NT2/D1 (cell line): Measurements from ENCODE around the gene SLX4IP.

Source experiments
- DNase-seq: peaks from one replicate; pipeline ENCODE4 v3.0.0-alpha.2; 2011; ENCODE audit warnings: low read depth, low spot score
- H3K27me3 ChIP-seq: 2 replicates; pipeline ENCODE4 v1.6.0; 2011; ENCODE audit warnings: mild to moderate bottlenecking; ENCODE audit not compliant: insufficient read length, insufficient read depth
- H3K36me3 ChIP-seq: 2 replicates; pipeline ENCODE4 v1.6.1; 2011; ENCODE audit warnings: mild to moderate bottlenecking, low read length, mixed read lengths; ENCODE audit not compliant: insufficient read depth, insufficient read length
- H3K4me1 ChIP-seq: 2 replicates; pipeline ENCODE4 v1.5.1; 2011; ENCODE audit not compliant: insufficient read depth, insufficient read length
- H3K4me3 ChIP-seq: 2 replicates; pipeline ENCODE4 v1.5.1; 2011; ENCODE audit warnings: low read depth; ENCODE audit not compliant: insufficient read length
- H3K9ac ChIP-seq: 2 replicates; pipeline ENCODE4 v1.6.0; 2011; ENCODE audit warnings: low read depth; ENCODE audit not compliant: insufficient read length
- H3K9me3 ChIP-seq: 2 replicates; pipeline ENCODE4 v1.5.1; 2011; ENCODE audit warnings: mild to moderate bottlenecking, low read length; ENCODE audit not compliant: insufficient read depth
- SUZ12 ChIP-seq: IDR thresholded peaks from 2 replicates; pipeline ENCODE4 v1.6.1; 2011; ENCODE audit not compliant: insufficient read length, insufficient read depth; ENCODE audit errors: extremely low read depth
- YY1 ChIP-seq: IDR thresholded peaks from 2 replicates; pipeline ENCODE4 v1.6.1; 2011; ENCODE audit not compliant: insufficient read length, insufficient read depth
- ZNF274 ChIP-seq: IDR thresholded peaks from 2 replicates; pipeline ENCODE4 v1.6.1; 2011; ENCODE audit warnings: mild to moderate bottlenecking, low read depth, low read length

The SLX4IP gene

DNA sequence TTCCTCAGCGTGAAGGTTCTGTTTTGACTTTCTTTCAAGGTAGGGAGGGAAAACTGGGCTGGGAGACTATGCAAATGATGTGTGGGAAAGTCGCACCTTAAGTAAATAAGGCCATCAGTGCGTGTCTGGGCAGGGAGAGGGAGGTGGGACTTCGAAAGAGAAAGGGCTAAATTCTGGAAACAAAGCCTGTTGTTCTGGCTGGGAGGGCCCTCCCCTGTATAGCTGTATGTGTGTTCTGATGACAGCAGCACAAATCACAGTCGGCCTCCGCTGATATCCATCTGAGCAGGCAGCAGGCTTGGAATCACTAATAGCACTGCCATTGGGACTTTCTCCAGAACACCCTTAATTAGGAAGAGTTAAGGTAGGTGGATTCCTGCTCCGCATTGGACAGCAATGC, 219.5 kb downstream of the SLX4IP start:
- peaks cover 89% of the 10 kb centered on the region for H3K36me3 ChIP-seq
- DNase-seq, result no peak
- H3K9me3 ChIP-seq, result no peaks in the 10 kb centered on the region
- no peaks in the 10 kb centered on the region for H3K27me3 ChIP-seq
- no peak overlapping the region for H3K9ac ChIP-seq
- no peak overlapping the region for H3K4me3 ChIP-seq
- H3K4me1 ChIP-seq, result peaks cover 9% of the 10 kb centered on the region
- TF ChIP-seq ZNF274 (no peak), SUZ12 (no peak), YY1 (no peak)

GRCh38 chr20:10655720-10656669, 220.9 kb downstream of the SLX4IP start:
- Histone ChIP-seq H3K9me3 (no peaks in the 10 kb centered on the region), H3K4me3 (no peak overlapping the region), H3K9ac (no peak overlapping the region), H3K36me3 (peaks cover 89% of the 10 kb centered on the region), H3K27me3 (no peaks in the 10 kb centered on the region), H3K4me1 (peaks cover 7% of the 10 kb centered on the region)
- DNase-seq, result no peak
- TF ChIP-seq SUZ12 (no peak), YY1 (no peak), ZNF274 (no peak)

- no peaks in the 10 kb centered on the region for H3K27me3 ChIP-seq
- H3K36me3 ChIP-seq, result peaks cover 92% of the 10 kb centered on the region
- peaks cover 7% of the 10 kb centered on the region for H3K4me1 ChIP-seq
- TF ChIP-seq YY1 (no peak), ZNF274 (no peak), SUZ12 (no peak)
- no peak for DNase-seq
- no peak overlapping the region for H3K9ac ChIP-seq
- no peaks in the 10 kb centered on the region for H3K9me3 ChIP-seq
- no peak overlapping the region for H3K4me3 ChIP-seq
Observed at GRCh38 chr20:10657453-10657852, 222.3 kb downstream of the SLX4IP start.

GRCh38 chr20:10658051-10658823, 223.1 kb downstream of the SLX4IP start:
- Histone ChIP-seq H3K36me3 (peaks cover 92% of the 10 kb centered on the region), H3K4me1 (peaks cover 7% of the 10 kb centered on the region), H3K9me3 (no peaks in the 10 kb centered on the region), H3K9ac (no peak overlapping the region), H3K4me3 (no peak overlapping the region), H3K27me3 (no peaks in the 10 kb centered on the region)
- no peak for DNase-seq
- TF ChIP-seq YY1 (no peak), SUZ12 (no peak), ZNF274 (no peak)

- Histone ChIP-seq H3K4me1 (peaks cover 8% of the 10 kb centered on the region), H3K4me3 (no peak overlapping the region), H3K36me3 (peaks cover 96% of the 10 kb centered on the region), H3K9ac (no peak overlapping the region), H3K9me3 (no peaks in the 10 kb centered on the region), H3K27me3 (no peaks in the 10 kb centered on the region)
- DNase-seq, result no peak
- TF ChIP-seq YY1, result no peak
Observed at GRCh38 chr20:10658876-10659632, 223.9 kb downstream of the SLX4IP start.

- Histone ChIP-seq H3K4me1 (peaks cover 7% of the 10 kb centered on the region), H3K4me3 (no peak overlapping the region), H3K9me3 (no peaks in the 10 kb centered on the region), H3K27me3 (no peaks in the 10 kb centered on the region), H3K36me3 (peaks cover 87% of the 10 kb centered on the region), H3K9ac (no peak overlapping the region)
- TF ChIP-seq YY1, result no peak
- no peak for TF ChIP-seq SUZ12
- no peak for TF ChIP-seq ZNF274
- DNase-seq, result no peak
Observed at GRCh38 chr20:10659651-10660601, 224.8 kb downstream of the SLX4IP start.
